ENCODE results near the gene AKT3. TPM values are rescaled to one million over a fixed set of nuclear protein-coding genes. Genes with fewer than 3 reads are reported as not detected.
"Not testable (repeated sequence)": the region's sequence is repeated elsewhere in the genome, so short reads cannot be mapped to it uniquely, and the experiment has no call there.

AKT3 gene
- total RNA-seq, 1 donor from 2014 or later: 65.4 TPM

DNA sequence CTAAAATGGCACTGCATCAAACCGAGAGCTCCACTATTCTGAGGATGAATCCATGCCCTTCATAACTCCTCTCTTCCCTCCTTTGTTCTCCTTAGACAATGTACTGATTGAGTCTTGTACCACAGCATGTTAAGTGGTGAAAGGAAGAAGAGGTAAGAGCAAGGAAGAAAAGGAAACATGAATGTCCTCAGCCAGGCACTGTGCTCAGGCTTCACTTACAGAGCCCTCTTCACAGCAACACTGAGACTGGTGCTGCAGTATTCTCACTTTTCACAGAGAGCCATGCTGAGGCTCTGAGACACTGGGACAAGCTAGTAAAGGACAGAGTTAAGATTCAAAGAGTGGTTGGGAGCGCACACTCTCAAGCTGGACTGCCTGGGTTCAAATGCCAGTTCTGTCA lies 143.5 kb downstream of the AKT3 start:
- DNase-seq (ENCODE audit: low read depth, low spot score): no peak

DNA sequence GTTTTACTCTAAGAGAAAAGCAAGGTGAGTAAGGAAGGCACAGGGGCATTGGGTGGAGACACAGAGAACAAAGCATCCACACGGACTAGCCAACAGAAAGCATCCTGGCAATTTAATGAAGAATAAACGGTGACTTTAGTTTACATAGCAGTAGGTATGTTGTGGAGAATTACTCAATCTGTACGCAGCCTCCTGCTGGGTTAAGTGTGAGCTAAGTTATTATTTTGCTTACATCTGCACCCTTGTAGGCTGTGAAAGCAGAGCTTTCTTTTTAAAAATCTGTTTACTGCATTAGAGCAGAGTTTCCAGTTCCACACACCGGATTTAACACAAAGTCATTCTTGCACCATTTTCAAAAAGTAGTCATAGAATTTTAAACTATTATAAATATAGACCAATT lies 144.5 kb downstream of the AKT3 start:
- DNase-seq (ENCODE audit: low read depth, low spot score): no peak

DNA sequence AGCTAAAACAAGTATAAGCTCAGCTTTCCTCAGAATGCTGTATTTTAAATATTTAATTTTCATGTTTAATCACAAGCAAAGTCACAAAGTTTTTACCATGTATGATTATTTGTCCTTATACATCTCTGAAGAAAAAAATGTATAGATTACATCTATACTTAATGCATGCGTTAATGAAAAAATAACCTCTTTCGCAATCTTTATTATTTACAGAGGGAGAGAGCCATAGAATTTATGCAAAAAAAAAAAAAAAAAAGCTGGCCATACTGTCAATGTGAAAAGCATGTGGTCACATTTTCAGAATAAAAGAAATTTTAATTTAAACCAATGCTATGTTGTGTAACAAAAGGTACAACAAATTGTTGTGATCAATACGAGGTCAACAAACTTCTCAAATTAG lies 148.2 kb downstream of the AKT3 start:
- DNase-seq (ENCODE audit: low read depth, low spot score): no peak

- no peak for DNase-seq (ENCODE audit: low read depth, low spot score)
Measured at GRCh38 chr1:243693800-243694199, 156.2 kb downstream of the AKT3 start.

DNA sequence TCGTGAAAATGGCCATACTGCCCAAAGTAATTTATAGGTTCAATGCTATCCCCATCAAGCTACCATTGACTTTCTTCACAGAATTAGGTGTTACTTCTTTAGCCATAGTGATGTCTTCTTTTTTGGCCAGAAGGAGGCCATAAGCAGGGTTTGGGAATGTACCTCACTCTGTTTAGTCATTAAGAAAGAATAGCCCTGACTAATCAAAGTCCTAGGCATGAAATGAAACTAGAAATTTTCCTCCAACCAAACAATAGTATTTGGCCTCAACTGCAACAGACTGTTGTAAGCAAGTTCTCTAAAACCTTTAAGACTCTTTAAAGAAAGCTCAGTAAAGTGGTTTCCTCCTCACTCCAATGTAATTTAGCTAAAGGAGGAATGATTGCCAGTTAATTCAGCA lies 163.9 kb downstream of the AKT3 start:
- no peak for DNase-seq (ENCODE audit: low read depth, low spot score)

GRCh38 chr1:243680860-243681259 lies 169.2 kb downstream of the AKT3 start:
- DNase-seq (ENCODE audit: low read depth, low spot score): no peak

- DNase-seq (ENCODE audit: low read depth, low spot score): no peak
Measured at GRCh38 chr1:243672539-243673074, 177.4 kb downstream of the AKT3 start.

- no peak for DNase-seq (ENCODE audit: low read depth, low spot score)
Measured at GRCh38 chr1:243667591-243667990, 182.5 kb downstream of the AKT3 start.

DNA sequence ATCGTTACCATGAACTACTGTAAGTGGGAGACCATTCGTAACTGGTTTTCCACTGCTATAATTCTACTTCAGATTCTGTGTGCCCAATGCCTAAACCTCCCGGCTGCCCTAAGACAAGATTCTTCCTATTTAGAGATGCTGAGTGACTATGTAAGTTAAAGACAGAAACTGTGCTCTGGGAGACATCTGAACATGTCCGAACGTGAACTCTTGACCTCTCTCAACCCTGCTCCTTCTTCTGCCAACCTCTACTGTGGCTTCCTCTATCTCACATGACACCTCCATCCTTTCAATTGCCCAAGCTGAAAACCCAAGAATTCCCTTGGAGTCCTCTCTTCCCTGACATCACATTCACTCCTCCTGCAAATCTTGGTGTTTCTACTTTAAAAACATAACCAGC lies 182.9 kb downstream of the AKT3 start:
- no peak for DNase-seq (ENCODE audit: low read depth, low spot score)

DNA sequence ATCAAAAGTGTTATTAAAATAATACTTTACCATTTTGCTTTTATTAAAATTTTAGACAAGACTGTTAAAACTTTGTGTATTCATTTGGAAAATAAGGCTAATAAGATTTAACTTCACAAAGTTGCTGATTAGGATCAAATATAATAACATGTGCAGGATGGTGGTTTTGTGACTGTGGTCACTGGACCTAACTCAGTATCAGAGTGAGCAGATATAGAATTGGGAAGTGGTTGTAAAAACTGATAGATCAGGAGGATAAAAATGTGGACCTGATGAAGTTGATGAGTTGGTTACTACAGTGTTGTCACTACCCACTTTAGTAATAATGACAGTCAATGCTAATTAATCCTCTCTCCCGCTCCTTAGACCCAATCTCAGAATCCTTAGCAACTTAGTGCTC lies 186.4 kb downstream of the AKT3 start:
- no peak for DNase-seq (ENCODE audit: low read depth, low spot score)

DNA sequence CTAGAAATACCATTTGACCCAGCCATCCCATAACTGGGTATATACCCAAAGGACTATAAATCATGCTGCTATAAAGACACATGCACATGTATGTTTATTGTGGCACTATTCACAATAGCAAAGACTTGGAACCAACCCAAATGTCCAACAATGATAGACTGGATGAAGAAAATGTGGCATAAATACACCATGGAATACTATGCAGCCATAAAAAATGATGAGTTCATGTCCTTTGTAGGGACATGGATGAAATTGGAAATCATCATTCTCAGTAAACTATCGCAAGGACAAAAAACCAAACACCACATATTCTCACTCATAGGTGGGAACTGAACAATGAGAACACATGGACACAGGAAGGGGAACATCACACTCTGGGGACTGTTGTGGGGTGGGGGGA lies 187.9 kb downstream of the AKT3 start:
- DNase-seq (ENCODE audit: low read depth, low spot score): not testable (repeated sequence)

GRCh38 chr1:243658594-243659105 lies 191.4 kb downstream of the AKT3 start:
- no peak for DNase-seq (ENCODE audit: low read depth, low spot score)

GRCh38 chr1:243657793-243658192 lies 192.2 kb downstream of the AKT3 start:
- no peak for DNase-seq (ENCODE audit: low read depth, low spot score)

DNA sequence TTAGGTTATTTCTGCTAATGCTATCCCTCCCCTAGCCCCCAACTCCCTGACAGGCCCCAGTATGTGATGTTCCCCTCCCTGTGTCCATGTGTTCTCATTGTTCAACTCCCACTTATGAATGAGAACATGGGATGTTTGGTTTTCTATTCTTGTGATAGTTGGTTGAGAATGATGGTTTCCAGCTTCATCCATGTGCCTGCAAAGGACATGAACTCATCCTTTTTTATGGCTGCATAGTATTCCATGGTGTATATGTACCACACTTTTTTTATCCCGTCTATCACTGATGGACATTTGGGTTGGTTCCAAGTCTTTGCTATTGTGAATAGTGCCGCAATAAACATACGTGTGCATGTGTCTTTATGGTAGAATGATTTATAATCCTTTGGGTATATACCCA lies 200.5 kb downstream of the AKT3 start:
- DNase-seq (ENCODE audit: low read depth, low spot score): not testable (repeated sequence)

DNA sequence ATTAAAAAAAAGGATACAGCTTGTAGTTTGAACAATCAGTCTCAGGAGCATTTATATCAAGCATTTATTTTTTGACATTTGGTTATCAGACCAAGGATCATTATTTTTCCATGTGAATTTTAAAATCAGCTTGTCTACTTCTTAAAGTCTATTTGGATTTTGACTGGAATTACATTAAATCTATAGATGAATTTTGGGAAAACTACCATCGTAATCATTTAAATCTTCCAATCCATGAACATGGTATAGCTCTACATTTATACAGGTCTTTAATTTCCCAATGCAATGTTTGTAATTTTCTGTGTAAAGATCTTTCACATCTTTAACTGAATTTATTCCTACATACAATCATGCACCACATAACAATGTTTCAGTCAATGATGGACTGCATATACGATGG lies 203.2 kb downstream of the AKT3 start:
- DNase-seq (ENCODE audit: low read depth, low spot score): no peak

GRCh38 chr1:243645281-243645680 lies 204.8 kb downstream of the AKT3 start:
- no peak for DNase-seq (ENCODE audit: low read depth, low spot score)

DNA sequence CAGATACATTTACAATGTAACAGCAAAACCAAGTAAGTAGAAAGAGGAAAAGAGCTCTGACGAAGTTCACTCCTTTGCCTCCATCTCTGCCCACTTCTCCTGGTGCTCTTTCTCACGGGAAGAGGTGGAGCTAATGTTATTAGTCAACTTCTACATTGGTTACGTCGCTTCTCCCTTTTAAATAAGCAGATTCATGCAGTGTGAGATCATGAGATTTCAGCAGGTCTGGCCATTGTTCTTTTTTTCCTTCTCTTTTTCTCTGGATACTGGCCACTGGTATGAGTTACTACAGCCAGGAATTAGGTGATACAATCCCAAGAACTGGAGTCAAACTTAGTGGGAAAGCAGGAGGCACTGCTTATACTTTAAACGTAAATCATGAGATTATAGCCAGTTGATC lies 207.1 kb downstream of the AKT3 start:
- peak; percentile 32 for DNase-seq (ENCODE audit: low read depth, low spot score)

GRCh38 chr1:243639027-243639658 lies 210.9 kb downstream of the AKT3 start:
- no peak for DNase-seq (ENCODE audit: low read depth, low spot score)

- DNase-seq (ENCODE audit: low read depth, low spot score): no peak
Measured at GRCh38 chr1:243638186-243638585, 211.9 kb downstream of the AKT3 start.

- DNase-seq (ENCODE audit: low read depth, low spot score): no peak
Measured at GRCh38 chr1:243628476-243628907, 221.6 kb downstream of the AKT3 start.

- DNase-seq (ENCODE audit: low read depth, low spot score): no peak
Measured at GRCh38 chr1:243623841-243624240, 226.2 kb downstream of the AKT3 start.

DNA sequence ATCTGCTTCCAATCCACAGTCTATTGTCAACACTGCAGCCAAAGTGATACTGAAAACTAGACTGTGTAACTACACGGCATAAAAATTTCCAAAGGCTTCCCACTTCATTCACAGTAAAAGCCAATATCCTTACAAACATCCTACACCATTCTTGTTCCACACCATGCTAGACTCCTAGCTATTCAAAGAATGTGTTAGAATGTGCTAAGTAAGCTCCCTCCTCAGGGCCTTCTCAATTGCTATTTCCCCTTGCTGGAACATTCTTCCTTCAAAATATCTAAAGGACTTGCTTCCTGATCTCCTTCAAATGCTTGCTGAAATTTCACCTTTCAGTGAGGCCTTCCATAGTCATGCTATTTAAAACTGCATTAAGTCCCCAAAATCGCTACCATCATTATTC lies 228.1 kb downstream of the AKT3 start:
- no peak for DNase-seq (ENCODE audit: low read depth, low spot score)

- DNase-seq (ENCODE audit: low read depth, low spot score): no peak
Measured at GRCh38 chr1:243620096-243620495, 229.9 kb downstream of the AKT3 start.

Data from pulmonary artery endothelial cell (primary cell).